H1 (cell line): ENCODE results near the gene TMEM182.

Source experiments
- EGR1 ChIP-seq: IDR thresholded peaks from 2 replicates; pipeline ENCODE4 v1.6.1; 2011; ENCODE audit warnings: low read depth, low read length, borderline replicate concordance
- EP300 ChIP-seq, 2 experiments: IDR thresholded peaks; 1 replicate in 1 of 2; 2 replicates in 1 of 2; pipeline ENCODE4 v1.6.1; 2011 to 2012; ENCODE audit warnings: low read depth in 2 of 2, low read length in 2 of 2, mild to moderate bottlenecking in 2 of 2, borderline replicate concordance in 1 of 2, inconsistent platforms in 1 of 2, moderate library complexity in 1 of 2
- HDAC2 ChIP-seq, 2 experiments: fragments of 300-600 bp in 1 of 2; sonication (generic) in 1 of 2; IDR thresholded peaks; 2 replicates each; pipeline ENCODE4 v1.6.1; 2011 to 2012; ENCODE audit warnings: low read depth in 2 of 2, low read length in 2 of 2, mild to moderate bottlenecking in 2 of 2, moderate library complexity in 2 of 2, borderline replicate concordance in 1 of 2, inconsistent platforms in 1 of 2
- POLR2A ChIP-seq, 2 experiments: IDR thresholded peaks; 1 replicate in 1 of 2; 2 replicates in 1 of 2; pipeline ENCODE4 v1.6.1; 2011; ENCODE audit warnings: low read depth in 2 of 2, low read length in 2 of 2, mild to moderate bottlenecking in 2 of 2; ENCODE audit errors: control extremely low read depth in 1 of 2
- SIN3A ChIP-seq, 2 experiments: IDR thresholded peaks in 1 of 2; conservative IDR thresholded peaks in 1 of 2; 2 replicates each; pipeline ENCODE4 v1.6.1; 2011 to 2012; ENCODE audit warnings: low read length in 2 of 2, improper control_type of control experiment in 1 of 2, low read depth in 1 of 2, mild to moderate bottlenecking in 1 of 2
- TCF12 ChIP-seq: IDR thresholded peaks from 2 replicates; pipeline ENCODE4 v1.6.1; 2011; ENCODE audit warnings: low read depth, mild to moderate bottlenecking, low read length
- TEAD4 ChIP-seq: IDR thresholded peaks from 2 replicates; pipeline ENCODE4 v1.6.1; 2012; ENCODE audit warnings: low read depth, low read length, inconsistent platforms, mixed read lengths
- TF ChIP-seq, protein P1 (sequence below), 3 experiments: IDR thresholded peaks; 1 replicate in 2 of 3; 2 replicates in 1 of 3; pipeline versions ENCODE4 v1.5.1 to v1.6.1; 2011; ENCODE audit warnings: low read length in 3 of 3, mild to moderate bottlenecking in 3 of 3, inconsistent platforms in 2 of 3, low read depth in 1 of 3, moderate library complexity in 1 of 3; ENCODE audit not compliant: insufficient read depth in 1 of 3; ENCODE audit errors: control extremely low read depth in 1 of 3
- TF ChIP-seq, protein P2 (sequence below): fragments of 300-600 bp; sonication (generic); IDR thresholded peaks from 2 replicates; pipeline ENCODE4 v1.7.1; 2012; ENCODE audit warnings: low read length, moderate library complexity, mild to moderate bottlenecking, inconsistent platforms; ENCODE audit not compliant: insufficient replicate concordance

DNA sequence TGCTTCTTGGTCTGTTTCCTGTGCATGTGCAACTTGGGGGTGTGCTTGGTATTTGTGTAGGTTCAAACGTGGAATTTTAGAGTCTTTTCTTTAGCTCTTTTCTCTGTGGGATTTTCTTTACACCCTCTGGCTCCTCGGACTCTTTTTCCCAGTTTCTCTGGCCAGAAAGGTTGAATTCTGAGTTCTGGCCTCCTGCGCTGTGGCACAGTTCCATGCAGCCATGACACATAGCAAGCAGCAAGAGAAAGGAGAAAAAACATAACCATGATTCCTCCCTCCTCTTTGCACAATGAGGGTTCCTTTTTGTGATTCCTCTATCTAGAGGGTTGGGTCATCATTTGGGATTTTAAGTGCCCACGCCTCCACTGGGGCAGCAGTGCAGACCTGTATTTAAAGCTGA is 33.8 kb downstream of the TMEM182 start:
- TF ChIP-seq SIN3A (conservative IDR thresholded peaks at IDR 0.05 in 1 of 2, IDR thresholded peaks at IDR 0.05 in 1 of 2; ENCODE audit: low read depth in 1 of 2, low read length in 2 of 2) (no peak), TCF12 (no peak), EGR1 (no peak), EP300 (IDR thresholded peaks at IDR 0.05; ENCODE audit: borderline replicate concordance in 1 of 2, low read depth in 2 of 2, low read length in 2 of 2) (no peak), HDAC2 (IDR thresholded peaks at IDR 0.05; ENCODE audit: borderline replicate concordance in 1 of 2, low read depth in 2 of 2, low read length in 2 of 2) (no peak), TEAD4 (no peak), POLR2A (IDR thresholded peaks at IDR 0.05; ENCODE audit: control extremely low read depth in 1 of 2, low read depth in 2 of 2, low read length in 2 of 2) (no peak)
- TF ChIP-seq, protein P1, sequence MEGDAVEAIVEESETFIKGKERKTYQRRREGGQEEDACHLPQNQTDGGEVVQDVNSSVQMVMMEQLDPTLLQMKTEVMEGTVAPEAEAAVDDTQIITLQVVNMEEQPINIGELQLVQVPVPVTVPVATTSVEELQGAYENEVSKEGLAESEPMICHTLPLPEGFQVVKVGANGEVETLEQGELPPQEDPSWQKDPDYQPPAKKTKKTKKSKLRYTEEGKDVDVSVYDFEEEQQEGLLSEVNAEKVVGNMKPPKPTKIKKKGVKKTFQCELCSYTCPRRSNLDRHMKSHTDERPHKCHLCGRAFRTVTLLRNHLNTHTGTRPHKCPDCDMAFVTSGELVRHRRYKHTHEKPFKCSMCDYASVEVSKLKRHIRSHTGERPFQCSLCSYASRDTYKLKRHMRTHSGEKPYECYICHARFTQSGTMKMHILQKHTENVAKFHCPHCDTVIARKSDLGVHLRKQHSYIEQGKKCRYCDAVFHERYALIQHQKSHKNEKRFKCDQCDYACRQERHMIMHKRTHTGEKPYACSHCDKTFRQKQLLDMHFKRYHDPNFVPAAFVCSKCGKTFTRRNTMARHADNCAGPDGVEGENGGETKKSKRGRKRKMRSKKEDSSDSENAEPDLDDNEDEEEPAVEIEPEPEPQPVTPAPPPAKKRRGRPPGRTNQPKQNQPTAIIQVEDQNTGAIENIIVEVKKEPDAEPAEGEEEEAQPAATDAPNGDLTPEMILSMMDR (IDR thresholded peaks at IDR 0.05; ENCODE audit: control extremely low read depth in 1 of 3, insufficient read depth in 1 of 3, low read depth in 1 of 3, low read length in 3 of 3): no peak
- TF ChIP-seq, protein P2, sequence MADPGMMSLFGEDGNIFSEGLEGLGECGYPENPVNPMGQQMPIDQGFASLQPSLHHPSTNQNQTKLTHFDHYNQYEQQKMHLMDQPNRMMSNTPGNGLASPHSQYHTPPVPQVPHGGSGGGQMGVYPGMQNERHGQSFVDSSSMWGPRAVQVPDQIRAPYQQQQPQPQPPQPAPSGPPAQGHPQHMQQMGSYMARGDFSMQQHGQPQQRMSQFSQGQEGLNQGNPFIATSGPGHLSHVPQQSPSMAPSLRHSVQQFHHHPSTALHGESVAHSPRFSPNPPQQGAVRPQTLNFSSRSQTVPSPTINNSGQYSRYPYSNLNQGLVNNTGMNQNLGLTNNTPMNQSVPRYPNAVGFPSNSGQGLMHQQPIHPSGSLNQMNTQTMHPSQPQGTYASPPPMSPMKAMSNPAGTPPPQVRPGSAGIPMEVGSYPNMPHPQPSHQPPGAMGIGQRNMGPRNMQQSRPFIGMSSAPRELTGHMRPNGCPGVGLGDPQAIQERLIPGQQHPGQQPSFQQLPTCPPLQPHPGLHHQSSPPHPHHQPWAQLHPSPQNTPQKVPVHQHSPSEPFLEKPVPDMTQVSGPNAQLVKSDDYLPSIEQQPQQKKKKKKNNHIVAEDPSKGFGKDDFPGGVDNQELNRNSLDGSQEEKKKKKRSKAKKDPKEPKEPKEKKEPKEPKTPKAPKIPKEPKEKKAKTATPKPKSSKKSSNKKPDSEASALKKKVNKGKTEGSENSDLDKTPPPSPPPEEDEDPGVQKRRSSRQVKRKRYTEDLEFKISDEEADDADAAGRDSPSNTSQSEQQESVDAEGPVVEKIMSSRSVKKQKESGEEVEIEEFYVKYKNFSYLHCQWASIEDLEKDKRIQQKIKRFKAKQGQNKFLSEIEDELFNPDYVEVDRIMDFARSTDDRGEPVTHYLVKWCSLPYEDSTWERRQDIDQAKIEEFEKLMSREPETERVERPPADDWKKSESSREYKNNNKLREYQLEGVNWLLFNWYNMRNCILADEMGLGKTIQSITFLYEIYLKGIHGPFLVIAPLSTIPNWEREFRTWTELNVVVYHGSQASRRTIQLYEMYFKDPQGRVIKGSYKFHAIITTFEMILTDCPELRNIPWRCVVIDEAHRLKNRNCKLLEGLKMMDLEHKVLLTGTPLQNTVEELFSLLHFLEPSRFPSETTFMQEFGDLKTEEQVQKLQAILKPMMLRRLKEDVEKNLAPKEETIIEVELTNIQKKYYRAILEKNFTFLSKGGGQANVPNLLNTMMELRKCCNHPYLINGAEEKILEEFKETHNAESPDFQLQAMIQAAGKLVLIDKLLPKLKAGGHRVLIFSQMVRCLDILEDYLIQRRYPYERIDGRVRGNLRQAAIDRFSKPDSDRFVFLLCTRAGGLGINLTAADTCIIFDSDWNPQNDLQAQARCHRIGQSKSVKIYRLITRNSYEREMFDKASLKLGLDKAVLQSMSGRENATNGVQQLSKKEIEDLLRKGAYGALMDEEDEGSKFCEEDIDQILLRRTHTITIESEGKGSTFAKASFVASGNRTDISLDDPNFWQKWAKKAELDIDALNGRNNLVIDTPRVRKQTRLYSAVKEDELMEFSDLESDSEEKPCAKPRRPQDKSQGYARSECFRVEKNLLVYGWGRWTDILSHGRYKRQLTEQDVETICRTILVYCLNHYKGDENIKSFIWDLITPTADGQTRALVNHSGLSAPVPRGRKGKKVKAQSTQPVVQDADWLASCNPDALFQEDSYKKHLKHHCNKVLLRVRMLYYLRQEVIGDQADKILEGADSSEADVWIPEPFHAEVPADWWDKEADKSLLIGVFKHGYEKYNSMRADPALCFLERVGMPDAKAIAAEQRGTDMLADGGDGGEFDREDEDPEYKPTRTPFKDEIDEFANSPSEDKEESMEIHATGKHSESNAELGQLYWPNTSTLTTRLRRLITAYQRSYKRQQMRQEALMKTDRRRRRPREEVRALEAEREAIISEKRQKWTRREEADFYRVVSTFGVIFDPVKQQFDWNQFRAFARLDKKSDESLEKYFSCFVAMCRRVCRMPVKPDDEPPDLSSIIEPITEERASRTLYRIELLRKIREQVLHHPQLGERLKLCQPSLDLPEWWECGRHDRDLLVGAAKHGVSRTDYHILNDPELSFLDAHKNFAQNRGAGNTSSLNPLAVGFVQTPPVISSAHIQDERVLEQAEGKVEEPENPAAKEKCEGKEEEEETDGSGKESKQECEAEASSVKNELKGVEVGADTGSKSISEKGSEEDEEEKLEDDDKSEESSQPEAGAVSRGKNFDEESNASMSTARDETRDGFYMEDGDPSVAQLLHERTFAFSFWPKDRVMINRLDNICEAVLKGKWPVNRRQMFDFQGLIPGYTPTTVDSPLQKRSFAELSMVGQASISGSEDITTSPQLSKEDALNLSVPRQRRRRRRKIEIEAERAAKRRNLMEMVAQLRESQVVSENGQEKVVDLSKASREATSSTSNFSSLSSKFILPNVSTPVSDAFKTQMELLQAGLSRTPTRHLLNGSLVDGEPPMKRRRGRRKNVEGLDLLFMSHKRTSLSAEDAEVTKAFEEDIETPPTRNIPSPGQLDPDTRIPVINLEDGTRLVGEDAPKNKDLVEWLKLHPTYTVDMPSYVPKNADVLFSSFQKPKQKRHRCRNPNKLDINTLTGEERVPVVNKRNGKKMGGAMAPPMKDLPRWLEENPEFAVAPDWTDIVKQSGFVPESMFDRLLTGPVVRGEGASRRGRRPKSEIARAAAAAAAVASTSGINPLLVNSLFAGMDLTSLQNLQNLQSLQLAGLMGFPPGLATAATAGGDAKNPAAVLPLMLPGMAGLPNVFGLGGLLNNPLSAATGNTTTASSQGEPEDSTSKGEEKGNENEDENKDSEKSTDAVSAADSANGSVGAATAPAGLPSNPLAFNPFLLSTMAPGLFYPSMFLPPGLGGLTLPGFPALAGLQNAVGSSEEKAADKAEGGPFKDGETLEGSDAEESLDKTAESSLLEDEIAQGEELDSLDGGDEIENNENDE: no peak
